ENCODE results near the gene MRPL37. TPM values are rescaled to one million over a fixed set of nuclear protein-coding genes. Genes with fewer than 3 reads are reported as not detected.
A peak's percentile ranks its signal among the peaks of the same experiment; 100 is the strongest.

MRPL37 gene
- total RNA-seq, 1 experiment from 2014 or later = 138 TPM

- ChIA-PET POLR2A (no interaction called here), CTCF (no interaction called here)
- intact Hi-C loops (cut with micrococcal nuclease; ENCODE audit: unreplicated experiment) (no loop called here), in situ Hi-C loops (cut with HindIII; ENCODE audit: low pct_unique_long_range_greater_than_20kb, low sequenced_read_pairs) (no loop called here)
- Histone ChIP-seq H3K4me3 (ENCODE audit: low read depth in 2 of 2, low read length in 2 of 2) (peak overlapping the region; percentile 91 to 93), H3K9me3 (ENCODE audit: control insufficient read depth, insufficient read depth, low read depth, low read length) (no peaks in the 10 kb centered on the region), H3K36me3 (ENCODE audit: control insufficient read depth, insufficient read depth, low read length) (peaks cover 2% of the 10 kb centered on the region), H3K4me1 (ENCODE audit: control insufficient read depth, insufficient read depth, low read length) (peaks cover 9% of the 10 kb centered on the region), H3K27me3 (ENCODE audit: control insufficient read depth, insufficient read depth, low read length) (no peaks in the 10 kb centered on the region), H3K27ac (ENCODE audit: low read length) (peak overlapping the region; percentile 95)
- TF ChIP-seq TCF7L2 (IDR thresholded peaks at IDR 0.05; ENCODE audit: low read depth, low read length) (no peak), REST (IDR thresholded peaks at IDR 0.05; ENCODE audit: insufficient read depth in 1 of 2, low read depth in 2 of 2, low read length in 1 of 2) (no peak), POLR2AphosphoS5 (IDR thresholded peaks at IDR 0.05; ENCODE audit: low read depth, low read length) (no peak), CTCF (IDR thresholded peaks at IDR 0.05) (no peak), SIN3A (IDR thresholded peaks at IDR 0.05; ENCODE audit: borderline replicate concordance, insufficient read depth, low read depth, low read length) (no peak)
- ATAC-seq (peak; percentile 6), DNase-seq (ENCODE audit: low read depth, low spot score) (no peak)
- BruUV-seq (replicated peaks) = TSS peak; percentile 88
These were observed 591 bp downstream of the MRPL37 start for GRCh38 chr1:54200519-54200997.

- CTCF ChIA-PET = no interaction called here
These were observed 4.2 kb downstream of the MRPL37 start for GRCh38 chr1:54204199-54204598.

More at GRCh38 chr1:54204199-54204598, 4.2 kb downstream of the MRPL37 start:
- Histone ChIP-seq H3K9me3 (ENCODE audit: control insufficient read depth, insufficient read depth, low read depth, low read length) (no peaks in the 10 kb centered on the region), H3K4me3 (ENCODE audit: low read depth in 2 of 2, low read length in 2 of 2) (no peak overlapping the region), H3K4me1 (ENCODE audit: control insufficient read depth, insufficient read depth, low read length) (peaks cover 9% of the 10 kb centered on the region), H3K27me3 (ENCODE audit: control insufficient read depth, insufficient read depth, low read length) (no peaks in the 10 kb centered on the region), H3K27ac (ENCODE audit: low read length) (no peak overlapping the region), H3K36me3 (ENCODE audit: control insufficient read depth, insufficient read depth, low read length) (peaks cover 13% of the 10 kb centered on the region)
- in situ Hi-C loops (cut with HindIII; ENCODE audit: low pct_unique_long_range_greater_than_20kb, low sequenced_read_pairs) = no loop called here
- ATAC-seq (no peak), DNase-seq (ENCODE audit: low read depth, low spot score) (no peak)
- no TSS peak for BruUV-seq (replicated peaks)
- POLR2A ChIA-PET = no interaction called here
- intact Hi-C loops (cut with micrococcal nuclease; ENCODE audit: unreplicated experiment) = no loop called here
- TF ChIP-seq REST (IDR thresholded peaks at IDR 0.05; ENCODE audit: insufficient read depth in 1 of 2, low read depth in 2 of 2, low read length in 1 of 2) (no peak), SIN3A (IDR thresholded peaks at IDR 0.05; ENCODE audit: borderline replicate concordance, insufficient read depth, low read depth, low read length) (no peak), CTCF (IDR thresholded peaks at IDR 0.05) (no peak), POLR2AphosphoS5 (IDR thresholded peaks at IDR 0.05; ENCODE audit: low read depth, low read length) (no peak), TCF7L2 (IDR thresholded peaks at IDR 0.05; ENCODE audit: low read depth, low read length) (no peak)

All from Panc1 (cell line).